IMR-90 (cell line): ENCODE data around the gene DDX31. TPM values are rescaled to one million over a fixed set of nuclear protein-coding genes. Genes with fewer than 3 reads are reported as not detected.

ENCODE experiments used
- ATAC-seq: fragments of 200-7000 bp; cut with Tn5 transposase; 2 replicates; pipeline ENCODE4 v1.9.1; 2020; ENCODE audit warnings: low read depth, mild to moderate bottlenecking, moderate library complexity
- BruUV-seq: library from RNA; stranded (reverse); fragments of 400-500 nt; replicated peaks from 2 replicates; lab custom pipeline; 2021; lab: Mats Ljungman, UMichigan
- CTCF ChIA-PET: fragments of 300-600 bp; formaldehyde crosslinking; extraction: SDS; loops from one replicate; lab custom pipeline; 2021; ENCODE audit warnings: antibody characterized with exemption; lab: Yijun Ruan, JAX
- POLR2A ChIA-PET: fragments of 300-600 bp; sonication (Branson Sonifier 250); formaldehyde crosslinking; loops from one replicate; lab custom pipeline; 2022; ENCODE audit warnings: antibody characterized with exemption; ENCODE audit not compliant: unreplicated experiment; lab: Charles Lee
- DNase-seq: peaks from one replicate; pipeline ENCODE4 v3.0.0; 2013
- H2AFZ ChIP-seq: replicated peaks from 2 replicates; pipeline ENCODE3; 2013; ENCODE audit warnings: low read length, mild to moderate bottlenecking; ENCODE audit not compliant: poor library complexity
- H2AK5ac ChIP-seq: 2 replicates; pipeline ENCODE4 v1.6.1; 2013; ENCODE audit warnings: low read depth, low read length, inconsistent platforms
- H2AK9ac ChIP-seq: replicated peaks from 2 replicates; pipeline ENCODE3; 2013; ENCODE audit warnings: mild to moderate bottlenecking, low read depth, low read length, moderate library complexity; ENCODE audit not compliant: poor library complexity
- H2BK120ac ChIP-seq: 2 replicates; pipeline ENCODE4 v1.6.1; 2013; ENCODE audit warnings: low read depth, low read length, inconsistent platforms
- H2BK15ac ChIP-seq: 3 replicates; pipeline ENCODE4 v1.6.1; 2013; ENCODE audit warnings: low read depth, low read length, inconsistent platforms
- H2BK20ac ChIP-seq: 2 replicates; pipeline ENCODE4 v1.6.1; 2013; ENCODE audit warnings: low read depth, mild to moderate bottlenecking, inconsistent platforms, low read length, moderate library complexity
- H2BK5ac ChIP-seq: 2 replicates; pipeline ENCODE4 v1.6.1; 2013; ENCODE audit warnings: mild to moderate bottlenecking, low read depth, low read length, inconsistent platforms; ENCODE audit not compliant: poor library complexity, severe bottlenecking
- H3K14ac ChIP-seq: replicated peaks from 2 replicates; pipeline ENCODE4 v1.6.1; 2013; ENCODE audit warnings: low read depth, low read length, inconsistent platforms
- H3K18ac ChIP-seq: 2 replicates; pipeline ENCODE4 v1.6.1; 2013; ENCODE audit warnings: low read depth, low read length, control low read depth
- H3K23ac ChIP-seq: 2 replicates; pipeline ENCODE4 v1.6.1; 2013; ENCODE audit warnings: low read depth, low read length, inconsistent platforms
- H3K27ac ChIP-seq: 2 replicates; pipeline ENCODE4 v1.5.1; 2013; ENCODE audit warnings: mild to moderate bottlenecking, control low read depth, low read length; ENCODE audit not compliant: insufficient read depth
- H3K27me3 ChIP-seq: 2 replicates; pipeline ENCODE4 v1.6.1; 2013; ENCODE audit warnings: low read length; ENCODE audit not compliant: control insufficient read depth, insufficient read depth
- H3K36me3 ChIP-seq: 2 replicates; pipeline ENCODE4 v1.6.1; 2013; ENCODE audit warnings: low read length, mixed read lengths; ENCODE audit not compliant: control insufficient read depth, insufficient read depth
- H3K4ac ChIP-seq: 2 replicates; pipeline ENCODE4 v1.6.1; 2013; ENCODE audit warnings: low read depth, low read length, inconsistent platforms
- H3K4me1 ChIP-seq: 2 replicates; pipeline ENCODE4 v1.6.1; 2013; ENCODE audit warnings: low read length, mixed read lengths; ENCODE audit not compliant: control insufficient read depth, insufficient read depth
- H3K4me2 ChIP-seq: 2 replicates; pipeline ENCODE4 v1.6.1; 2013; ENCODE audit warnings: low read depth, mild to moderate bottlenecking, control low read depth, low read length, moderate library complexity
- H3K4me3 ChIP-seq: 2 replicates; pipeline ENCODE4 v1.5.1; 2013; ENCODE audit warnings: low read depth, mild to moderate bottlenecking, control low read depth, low read length, moderate library complexity; ENCODE audit not compliant: insufficient read depth
- H3K56ac ChIP-seq: 2 replicates; pipeline ENCODE4 v1.6.1; 2013; ENCODE audit warnings: low read length, inconsistent platforms; ENCODE audit not compliant: insufficient read depth; ENCODE audit errors: extremely low read depth
- H3K79me1 ChIP-seq, 2 experiments: 2 replicates each; pipeline ENCODE4 v1.6.1; 2013; ENCODE audit warnings: low read length in 2 of 2, inconsistent platforms in 1 of 2, low read depth in 1 of 2
- H3K9ac ChIP-seq: 2 replicates; pipeline ENCODE4 v1.6.1; 2013; ENCODE audit warnings: low read depth, low read length, control low read depth
- H3K9me1 ChIP-seq: 2 replicates; pipeline ENCODE4 v1.6.1; 2013; ENCODE audit warnings: low read length, inconsistent platforms; ENCODE audit not compliant: insufficient read depth
- H3K9me3 ChIP-seq: 2 replicates; pipeline ENCODE4 v1.6.1; 2013; ENCODE audit warnings: low read length; ENCODE audit not compliant: control insufficient read depth, insufficient read depth
- H4K20me1 ChIP-seq: 2 replicates; pipeline ENCODE4 v1.6.1; 2013; ENCODE audit warnings: low read length, inconsistent platforms; ENCODE audit not compliant: insufficient read depth
- H4K5ac ChIP-seq: 2 replicates; pipeline ENCODE4 v1.6.1; 2013; ENCODE audit warnings: mild to moderate bottlenecking, low read depth, low read length, control low read depth
- H4K8ac ChIP-seq, 2 experiments: 2 replicates each; pipeline ENCODE4 v1.6.1; 2013; ENCODE audit warnings: low read depth in 2 of 2, low read length in 2 of 2, control low read depth in 1 of 2, inconsistent platforms in 1 of 2
- H4K91ac ChIP-seq: 2 replicates; pipeline ENCODE4 v1.6.1; 2013; ENCODE audit warnings: low read depth, low read length, inconsistent platforms; ENCODE audit not compliant: insufficient read depth
- RAD21 ChIP-seq: IDR thresholded peaks from 2 replicates; pipeline ENCODE4 v1.6.1; 2012; ENCODE audit warnings: low read length, improper control_type of control experiment
- WGBS, 2 experiments: methylation state at CpG; one replicate each; pipeline versions ENCODE4 v1.1.5 to v1.1.7; 2013; ENCODE audit warnings: missing lambda C conversion rate in 2 of 2; ENCODE audit not compliant: insufficient read length in 1 of 2; ENCODE audit errors: extremely low coverage in 2 of 2; 5-methylcytosine and 5-hydroxymethylcytosine counted together
- dilution Hi-C: fragments of 300-500 bp; cut with HindIII; formaldehyde crosslinking; loops from one replicate; pipeline ENCODE4 v1.14.3; 2018; ENCODE audit warnings: low sequenced_read_pairs; ENCODE audit not compliant: unreplicated experiment
- in situ Hi-C: fragments of 300-500 bp; cut with MboI; formaldehyde crosslinking; loops from 3 replicates; pipeline ENCODE4 v1.14.3; 2019; ENCODE audit warnings: low sequenced_read_pairs, inconsistent platforms, mixed read lengths
- intact Hi-C: fragments of 100-400 bp; cut with micrococcal nuclease; formaldehyde crosslinking; loops from 2 replicates; pipeline ENCODE4 v1.10.0; 2022
- polyA plus RNA-seq, 3 experiments: library from polyadenylated mRNA; depleted of rRNA; stranded (reverse); fragments of >200 nt; gene quantifications; 2 replicates each; pipeline ENCODE4 v1.2.3, GENCODE V29; 2012; ENCODE audit warnings: low replicate concordance in 1 of 3
- total RNA-seq: library from RNA; depleted of rRNA; stranded (reverse); fragments of >200 nt; gene quantifications from 2 replicates; pipeline ENCODE4 v1.2.3, GENCODE V29; 2012
- TF ChIP-seq, protein P1 (sequence below): fragments of 150-350 bp; IDR thresholded peaks from 2 replicates; pipeline ENCODE4 v1.6.1; 2017; ENCODE audit warnings: mild to moderate bottlenecking, antibody characterized with exemption, low read length, low read depth

DDX31 gene
- total and polyA plus RNA-seq, 2 of the 4 experiments (the other 2 are of a cell fraction): 10.7 to 14.0 TPM

DNA sequence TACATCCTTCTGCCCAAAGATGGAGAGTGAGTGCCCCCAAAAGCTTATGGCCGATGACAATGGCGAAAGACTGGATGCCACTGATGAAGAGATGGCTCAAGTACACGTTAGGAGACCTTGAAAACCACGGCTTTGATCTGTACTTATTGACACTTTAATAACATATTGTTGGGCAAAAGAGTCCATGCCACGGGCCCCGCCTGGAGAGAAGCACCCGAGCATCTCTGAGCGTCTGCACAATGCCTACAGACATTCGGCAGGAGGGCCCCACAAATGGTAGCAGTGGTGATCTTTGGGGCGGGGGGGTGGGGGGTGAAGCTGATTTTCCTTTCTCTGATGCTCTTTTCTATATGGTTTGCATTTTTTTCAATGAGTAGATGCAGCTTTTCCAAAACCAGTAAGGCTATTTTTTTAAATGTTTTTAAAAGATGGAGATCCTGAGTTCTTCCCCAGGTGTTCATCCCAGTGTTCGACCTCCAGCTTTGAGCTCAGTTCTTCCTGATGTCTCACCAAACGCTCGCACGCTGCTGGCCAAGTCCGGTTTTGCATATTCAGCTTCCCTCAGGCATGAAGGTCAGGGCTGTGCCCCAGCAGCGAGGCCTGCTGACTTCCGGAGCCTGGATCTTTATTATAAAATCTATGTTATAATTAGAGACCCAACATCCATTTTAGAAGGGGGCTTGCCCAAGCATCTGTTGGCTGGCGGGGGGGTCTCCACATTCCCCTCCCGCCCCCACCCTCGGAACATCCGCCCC lies 121.6 kb downstream of the DDX31 start:
- Histone ChIP-seq H2AK5ac (no peak overlapping the region), H3K4me2 (no peak overlapping the region), H4K5ac (no peak overlapping the region), H2AK9ac (no peak overlapping the region), H2BK5ac (no peak overlapping the region), H3K27ac (no peak overlapping the region), H3K9me3 (peaks cover 3% of the 10 kb centered on the region), H3K27me3 (peaks cover 39% of the 10 kb centered on the region), H3K79me1 (no peaks in the 10 kb centered on the region), H4K91ac (no peak overlapping the region), H3K56ac (no peak overlapping the region), H2AFZ (no peak overlapping the region), H3K36me3 (no peaks in the 10 kb centered on the region), H3K9ac (no peak overlapping the region), H3K4ac (no peak overlapping the region), H3K4me1 (no peaks in the 10 kb centered on the region), H3K9me1 (no peaks in the 10 kb centered on the region), H3K14ac (no peak overlapping the region), H3K18ac (no peak overlapping the region), H2BK20ac (no peak overlapping the region), H4K8ac (no peak overlapping the region), H2BK15ac (no peak overlapping the region), H3K4me3 (no peak overlapping the region), H2BK120ac (no peak overlapping the region), H3K23ac (no peak overlapping the region), H4K20me1 (no peaks in the 10 kb centered on the region)
- no TSS peak for BruUV-seq
- in situ Hi-C loops (no loop called here), dilution Hi-C loops (no loop called here), intact Hi-C loops (no loop called here)
- ChIA-PET POLR2A (no interaction called here), CTCF (interaction anchor here (0.7 kb wide), 1 partner anchor 47 kb away, joined by 3 read pairs; no protein-coding TSS in a partner anchor)
- 51% methylated on average over 5 of the region's 21 CpGs; no CpG with 5 or more reads in 1 of the 2 experiments for WGBS, 2 experiments
- DNase-seq (no peak), ATAC-seq (no peak)
- TF ChIP-seq, protein P1, sequence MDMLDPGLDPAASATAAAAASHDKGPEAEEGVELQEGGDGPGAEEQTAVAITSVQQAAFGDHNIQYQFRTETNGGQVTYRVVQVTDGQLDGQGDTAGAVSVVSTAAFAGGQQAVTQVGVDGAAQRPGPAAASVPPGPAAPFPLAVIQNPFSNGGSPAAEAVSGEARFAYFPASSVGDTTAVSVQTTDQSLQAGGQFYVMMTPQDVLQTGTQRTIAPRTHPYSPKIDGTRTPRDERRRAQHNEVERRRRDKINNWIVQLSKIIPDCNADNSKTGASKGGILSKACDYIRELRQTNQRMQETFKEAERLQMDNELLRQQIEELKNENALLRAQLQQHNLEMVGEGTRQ: no peak
- TF ChIP-seq RAD21: no peak
